Heart right ventricle (tissue), 16 donors: Measurements from ENCODE around the gene MICAL2. TPM values are rescaled to one million over a fixed set of nuclear protein-coding genes. Genes with fewer than 3 reads are reported as not detected.

Experiments
- ATAC-seq, 8 donors: fragments of 200-7000 bp; cut with Tn5 transposase; one replicate each; pipeline ENCODE4 v1.9.1; 2020; ENCODE audit warnings: mild to moderate bottlenecking in 8 of 8, moderate library complexity in 8 of 8, moderate number of reproducible peaks in 1 of 8
- DNase-seq, 2 donors: peaks; one replicate each; pipeline ENCODE4 v3.0.0-alpha.2; 2020
- H3K27ac ChIP-seq, 10 donors: fragments of 200-600 bp; sonication (generic) in 2 of 10; one replicate each; pipeline versions ENCODE4 v1.5.0 to v1.8.0; 2020 to 2022; ENCODE audit warnings: mild to moderate bottlenecking in 3 of 10
- H3K27me3 ChIP-seq, 7 donors: fragments of 200-600 bp; one replicate each; pipeline ENCODE4 v1.8.0; 2021 to 2022; ENCODE audit warnings: mild to moderate bottlenecking in 2 of 7
- H3K36me3 ChIP-seq, 9 donors: fragments of 200-600 bp; sonication (generic) in 1 of 9; one replicate each; pipeline versions ENCODE4 v1.5.0 to v1.8.0; 2020 to 2022; ENCODE audit warnings: mild to moderate bottlenecking in 2 of 9
- H3K4me1 ChIP-seq, 9 donors: fragments of 200-600 bp; sonication (generic) in 1 of 9; one replicate each; pipeline versions ENCODE4 v1.5.0 to v1.8.0; 2020 to 2022; ENCODE audit warnings: mild to moderate bottlenecking in 4 of 9
- H3K4me3 ChIP-seq, 10 donors: fragments of 200-600 bp; sonication (generic) in 2 of 10; one replicate each; pipeline versions ENCODE4 v1.5.0 to v1.8.0; 2020 to 2022; ENCODE audit warnings: mild to moderate bottlenecking in 7 of 10, moderate library complexity in 2 of 10
- H3K9me3 ChIP-seq, 11 donors: fragments of 200-600 bp in 10 of 11; sonication (generic) in 2 of 11; one replicate each; pipeline versions ENCODE4 v1.5.0 to v1.8.0; 2013 to 2022; ENCODE audit warnings: mild to moderate bottlenecking in 2 of 11, control low read depth in 1 of 11, moderate library complexity in 1 of 11
- WGBS, 2 donors: extraction: QIAGEN DNeasy Blood & Tissue Kit; methylation state at CpG; one replicate each; pipeline ENCODE4 v1.1.7; 2013; ENCODE audit warnings: inconsistent platforms in 1 of 2; 5-methylcytosine and 5-hydroxymethylcytosine counted together
- intact Hi-C, 10 donors: fragments of 100-400 bp; cut with DNase I; formaldehyde crosslinking; loops; one replicate each; pipeline versions ENCODE4 v1.11.1 to v1.14.2; 2022
- polyA plus RNA-seq, 2 donors: library from polyadenylated mRNA; stranded (reverse); fragments of 200-250 nt; gene quantifications; one replicate each; pipeline ENCODE4 v1.2.3, GENCODE V29; 2013
- total RNA-seq, 10 donors: library from RNA; stranded (reverse); fragmentation: NEBNext Ultra II Directional in 3 of 10; extraction: Animal tissue kit (Norgen Biotek cat#: 25700) in 3 of 10; gene quantifications; one replicate each; pipeline versions ENCODE4 v1.2.1 to v1.2.4, GENCODE V29; 2021 to 2023
- TF ChIP-seq, protein P1 (sequence below), 9 donors: fragments of 200-600 bp; sonication (generic) in 2 of 9; IDR thresholded peaks; one replicate each; pipeline versions ENCODE4 v1.5.0 to v1.8.0; 2021 to 2022; ENCODE audit warnings: antibody characterized with exemption in 9 of 9, mild to moderate bottlenecking in 5 of 9, moderate library complexity in 1 of 9
- donor health status: Arrhythmogenic right ventricular cardiomyopathy.
- donor health status: ischemic (EF 13 %, LVEDD 7.1; RV severe dilation, severe dysfunction).
- donor health status: healthy with polysubstance abuse.
- donor health status: DM: no; HTN: yes; CAD: no.
- donor health status: DM: no; HTN: no; CAD: no.
- donor health status: ischemic (EF 25% LVEDD 6.9; RV normal size, moderate dysfunction).
- donor health status: ischemic (EF 25% LVEDD 5.7; RV mildly dilated, moderate dysfunction).
- donor health status: healthy.
- donor health status: DM: yes; HTN: yes; CAD: no.
- donor health status: Ischemic cardiomyopathy.
- donor health status: ischemic (EF 35%, LVEDD 5.7; RV mildly dilated, moderate dysfunction).
- donor health status: nonischemic (EF 11% LVEDD 7.7; RV severe dilation, severe dysfunction).
- donor health status: DM: yes; HTN: yes; CAD: no.
- donor health status: PGD.
- donor health status: ischemic (EF 29% LVEDD 5.4; RV normal size, mild dysfunction).
- donor health status: nonischemic (EF 23%, LVEDD 6.1; RV moderate dilation, normal function).

MICAL2 gene
- total and polyA plus RNA-seq, 12 donors, result 32.5 to 95.7 (median 70.5) TPM

DNA sequence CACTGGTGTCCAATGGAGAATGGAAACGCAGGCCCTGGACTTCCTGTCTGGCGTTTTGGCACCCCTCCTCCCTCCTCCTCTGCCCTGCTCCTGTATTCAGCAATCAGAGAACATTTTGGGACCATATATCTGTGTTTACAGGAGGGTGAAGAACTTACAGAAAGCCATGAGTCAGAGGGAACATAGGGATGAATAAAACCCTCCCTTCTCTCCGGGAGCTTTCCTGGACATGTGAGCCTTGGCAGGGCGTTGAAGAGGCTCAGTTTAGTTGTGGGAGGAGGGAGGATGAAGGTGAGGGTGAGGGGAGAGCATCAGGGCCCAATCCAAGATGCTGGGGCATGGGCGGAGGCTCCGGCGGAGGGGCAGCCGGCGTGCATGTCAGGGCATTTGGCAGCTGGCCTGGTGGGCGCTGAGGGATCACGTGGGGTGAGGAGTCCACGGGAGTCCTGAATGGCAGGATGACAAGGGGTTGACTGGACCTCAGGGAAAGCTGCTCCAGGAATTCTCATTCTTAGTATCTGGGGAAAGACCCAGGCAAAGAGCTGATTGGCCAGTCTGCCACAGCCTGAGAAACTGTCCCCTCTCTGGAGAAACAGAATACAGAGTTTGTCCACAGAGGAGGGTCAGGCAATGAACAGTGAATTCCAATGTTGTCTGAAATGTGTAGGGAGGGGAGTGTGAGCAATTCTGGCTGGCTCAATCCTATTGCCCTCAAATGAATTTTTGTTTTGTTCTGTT, 28.9 kb downstream of the MICAL2 start:
- Histone ChIP-seq H3K9me3 (no peaks in the 10 kb centered on the region), H3K4me1 (peaks cover 5 to 100% (median 75%) of the 10 kb centered on the region in 9 donors), H3K36me3 (peaks cover 0 to 21% (median 0%) of the 10 kb centered on the region in 9 donors), H3K27ac (peak overlapping the region in 6 of 10 donors; percentile 8 to 71 (median 44)), H3K4me3 (no peak overlapping the region), H3K27me3 (no peaks in the 10 kb centered on the region)
- ATAC-seq, result peak in 5 of 8 donors; percentile 8 to 29 (median 18)
- WGBS, 2 donors, result 39 to 53% methylated on average over 12 of the region's 12 CpGs
- TF ChIP-seq, protein P1, sequence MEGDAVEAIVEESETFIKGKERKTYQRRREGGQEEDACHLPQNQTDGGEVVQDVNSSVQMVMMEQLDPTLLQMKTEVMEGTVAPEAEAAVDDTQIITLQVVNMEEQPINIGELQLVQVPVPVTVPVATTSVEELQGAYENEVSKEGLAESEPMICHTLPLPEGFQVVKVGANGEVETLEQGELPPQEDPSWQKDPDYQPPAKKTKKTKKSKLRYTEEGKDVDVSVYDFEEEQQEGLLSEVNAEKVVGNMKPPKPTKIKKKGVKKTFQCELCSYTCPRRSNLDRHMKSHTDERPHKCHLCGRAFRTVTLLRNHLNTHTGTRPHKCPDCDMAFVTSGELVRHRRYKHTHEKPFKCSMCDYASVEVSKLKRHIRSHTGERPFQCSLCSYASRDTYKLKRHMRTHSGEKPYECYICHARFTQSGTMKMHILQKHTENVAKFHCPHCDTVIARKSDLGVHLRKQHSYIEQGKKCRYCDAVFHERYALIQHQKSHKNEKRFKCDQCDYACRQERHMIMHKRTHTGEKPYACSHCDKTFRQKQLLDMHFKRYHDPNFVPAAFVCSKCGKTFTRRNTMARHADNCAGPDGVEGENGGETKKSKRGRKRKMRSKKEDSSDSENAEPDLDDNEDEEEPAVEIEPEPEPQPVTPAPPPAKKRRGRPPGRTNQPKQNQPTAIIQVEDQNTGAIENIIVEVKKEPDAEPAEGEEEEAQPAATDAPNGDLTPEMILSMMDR (IDR thresholded peaks at IDR 0.05), result no peak
- DNase-seq, result no peak
- intact Hi-C loops, result no loop called here

GRCh38 chr11:12140186-12140793, 29.9 kb downstream of the MICAL2 start:
- Histone ChIP-seq H3K4me1 (peaks cover 8 to 100% (median 82%) of the 10 kb centered on the region in 9 donors), H3K27ac (peak overlapping the region in 3 of 10 donors; percentile 6 to 71 (median 17)), H3K9me3 (no peaks in the 10 kb centered on the region), H3K36me3 (peaks cover 0 to 21% (median 0%) of the 10 kb centered on the region in 9 donors), H3K4me3 (no peak overlapping the region), H3K27me3 (no peaks in the 10 kb centered on the region)
- DNase-seq, result no peak
- intact Hi-C loops, result no loop called here
- TF ChIP-seq, protein P1 (IDR thresholded peaks at IDR 0.05), result no peak
- 80 to 87% methylated on average over 3 of the region's 3 CpGs for WGBS, 2 donors
- no peak for ATAC-seq

DNA sequence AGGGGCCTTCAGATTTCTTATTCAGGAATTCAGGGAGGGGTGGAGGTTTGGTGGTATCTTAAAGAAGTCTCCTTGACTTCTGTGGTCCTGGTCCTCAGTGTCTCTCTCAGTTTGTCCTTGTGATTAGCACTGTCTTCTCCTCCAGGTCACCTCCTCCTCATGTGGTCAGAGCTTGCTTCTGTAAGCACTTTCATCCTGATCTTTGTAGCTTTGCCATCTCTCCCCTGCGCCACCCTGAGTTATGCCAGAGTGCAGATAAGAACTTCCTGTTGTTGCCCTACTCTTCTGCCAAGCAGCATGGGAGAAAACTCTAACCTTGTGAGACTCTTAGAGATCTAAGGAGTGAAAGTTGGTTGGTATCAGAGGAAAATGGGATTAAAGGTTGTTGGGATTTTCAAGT, 30.9 kb downstream of the MICAL2 start:
- peak overlapping the region in 2 of 10 donors; percentile 31 to 45 for H3K27ac ChIP-seq
- TF ChIP-seq, protein P1 (IDR thresholded peaks at IDR 0.05), result no peak
- H3K36me3 ChIP-seq, result peaks cover 0 to 21% (median 0%) of the 10 kb centered on the region in 9 donors
- DNase-seq, result no peak
- no peak overlapping the region for H3K4me3 ChIP-seq
- intact Hi-C loops, result no loop called here
- H3K9me3 ChIP-seq, result no peaks in the 10 kb centered on the region
- WGBS, 2 donors, result 61 to 80% methylated on average over 1 of the region's 1 CpG
- H3K4me1 ChIP-seq, result peaks cover 8 to 90% (median 73%) of the 10 kb centered on the region in 9 donors
- no peaks in the 10 kb centered on the region for H3K27me3 ChIP-seq
- no peak for ATAC-seq

- H3K36me3 ChIP-seq, result peaks cover 0 to 21% (median 0%) of the 10 kb centered on the region in 9 donors
- no peak overlapping the region for H3K4me3 ChIP-seq
- 92 to 95% methylated on average over 2 of the region's 2 CpGs for WGBS, 2 donors
- H3K9me3 ChIP-seq, result no peaks in the 10 kb centered on the region
- peaks cover 6 to 81% (median 66%) of the 10 kb centered on the region in 9 donors for H3K4me1 ChIP-seq
- DNase-seq (no peak), ATAC-seq (no peak)
- TF ChIP-seq, protein P1 (IDR thresholded peaks at IDR 0.05), result no peak
- H3K27me3 ChIP-seq, result no peaks in the 10 kb centered on the region
- H3K27ac ChIP-seq, result peak overlapping the region in 1 of 10 donors; percentile 39
- intact Hi-C loops, result no loop called here
Measured at GRCh38 chr11:12142176-12142575, 31.8 kb downstream of the MICAL2 start.
